VCaP (cell line): Measurements from ENCODE around the gene LOXL1.

ENCODE experiments used
- H3K27ac ChIP-seq: fragments of 450-650 bp; 2 replicates; pipeline ENCODE4 v1.5.1; 2017
- CTCF ChIP-seq: fragments of 450-650 bp; conservative IDR thresholded peaks from 2 replicates; pipeline ENCODE4 v1.5.1; 2017; ENCODE audit warnings: mild to moderate bottlenecking, moderate library complexity

The LOXL1 gene

GRCh38 chr15:73892446-73893226, 33.6 kb upstream of the LOXL1 start:
- H3K27ac ChIP-seq: no peak overlapping the region
- no peak for TF ChIP-seq CTCF

- no peak for TF ChIP-seq CTCF
- no peak overlapping the region for H3K27ac ChIP-seq
Measured at GRCh38 chr15:73894133-73894814, 32.0 kb upstream of the LOXL1 start.

GRCh38 chr15:73897441-73898261, 28.6 kb upstream of the LOXL1 start:
- no peak overlapping the region for H3K27ac ChIP-seq

GRCh38 chr15:73899197-73900094, 26.8 kb upstream of the LOXL1 start:
- H3K27ac ChIP-seq: no peak overlapping the region
- no peak for TF ChIP-seq CTCF

More at GRCh38 chr15:73897441-73898261, 28.6 kb upstream of the LOXL1 start:
- TF ChIP-seq CTCF: peak; percentile 89

GRCh38 chr15:73900095-73900712, 26.1 kb upstream of the LOXL1 start:
- no peak overlapping the region for H3K27ac ChIP-seq
- TF ChIP-seq CTCF: no peak

GRCh38 chr15:73901126-73901810, 25.0 kb upstream of the LOXL1 start:
- H3K27ac ChIP-seq: no peak overlapping the region

More at GRCh38 chr15:73901126-73901810, 25.0 kb upstream of the LOXL1 start:
- no peak for TF ChIP-seq CTCF
